ENCODE measurements around the gene TMEM135.

The TMEM135 gene

GRCh38 chr11:87368151-87368550, 330.4 kb downstream of the TMEM135 start:
- no peak for FAIRE-seq

- FAIRE-seq = no peak
Observed at GRCh38 chr11:87368858-87369480, 331.2 kb downstream of the TMEM135 start.

GRCh38 chr11:87369888-87370287, 332.2 kb downstream of the TMEM135 start:
- FAIRE-seq = no peak

DNA sequence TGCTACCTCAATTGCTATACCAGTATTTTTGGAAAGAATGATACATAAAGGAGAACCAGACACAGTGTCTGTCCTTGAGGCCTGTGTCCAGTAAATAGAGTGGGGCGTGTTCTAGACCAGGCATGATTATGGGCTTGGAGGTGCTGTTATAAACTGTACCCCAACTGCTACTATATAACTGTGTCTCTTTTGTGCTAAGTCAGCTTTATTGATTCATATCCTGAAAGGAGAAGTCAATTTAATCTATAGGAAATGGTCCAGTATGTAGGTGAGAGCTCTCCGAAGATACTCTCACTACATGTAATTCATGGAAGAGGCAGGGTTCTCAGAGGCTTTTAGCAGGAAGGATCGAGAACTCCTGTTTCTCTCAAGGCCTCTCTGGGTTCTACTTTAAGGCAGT, 334.3 kb downstream of the TMEM135 start:
- FAIRE-seq = no peak
